H1 (cell line): ENCODE results near the gene CCK. TPM values are rescaled to one million over a fixed set of nuclear protein-coding genes. Genes with fewer than 3 reads are reported as not detected.

Experiments used
- CTCF ChIA-PET: fragments of 300-600 bp; sonication (Branson Sonifier 250); formaldehyde crosslinking; loops from one replicate; lab custom pipeline; 2021; ENCODE audit not compliant: partially characterized antibody; lab: Charles Lee
- POLR2A ChIA-PET: fragments of 300-600 bp; sonication (Branson Sonifier 250); formaldehyde crosslinking; loops from one replicate; lab custom pipeline; 2021; ENCODE audit warnings: inconsistent platforms; ENCODE audit not compliant: partially characterized antibody; lab: Charles Lee
- DNase-seq, 2 experiments: peaks; one replicate each; pipeline versions ENCODE4 v3.0.0 to v3.0.0-alpha.2; 2010 to 2022; ENCODE audit warnings: low spot score in 2 of 2, low read depth in 1 of 2, mixed read lengths in 1 of 2
- FAIRE-seq: peaks from 2 replicates; lab custom pipeline; 2011; peaks lifted over from hg19 to GRCh38; lab: Jason Lieb, UNC
- H2AFZ ChIP-seq: 2 replicates; pipeline ENCODE4 v1.8.1; 2012; ENCODE audit warnings: low read length, inconsistent platforms
- H2AK5ac ChIP-seq: 2 replicates; pipeline ENCODE4 v1.6.1; 2013; ENCODE audit warnings: low read depth, low read length
- H2BK120ac ChIP-seq: replicated peaks from 2 replicates; pipeline ENCODE3; 2013; ENCODE audit warnings: low read depth, low read length, inconsistent platforms
- H2BK12ac ChIP-seq: 2 replicates; pipeline ENCODE4 v1.6.1; 2013; ENCODE audit warnings: low read depth, low read length
- H2BK15ac ChIP-seq: 2 replicates; pipeline ENCODE4 v1.6.1; 2013; ENCODE audit warnings: low read length
- H2BK20ac ChIP-seq: 2 replicates; pipeline ENCODE4 v1.6.1; 2013; ENCODE audit warnings: low read length
- H2BK5ac ChIP-seq: 2 replicates; pipeline ENCODE4 v1.6.1; 2013; ENCODE audit warnings: low read depth, low read length
- H3K14ac ChIP-seq: 2 replicates; pipeline ENCODE4 v1.6.1; 2013; ENCODE audit warnings: inconsistent platforms; ENCODE audit not compliant: insufficient read length
- H3K18ac ChIP-seq: 2 replicates; pipeline ENCODE4 v1.6.1; 2013; ENCODE audit warnings: low read length; ENCODE audit errors: extremely low read depth
- H3K23ac ChIP-seq: 2 replicates; pipeline ENCODE4 v1.6.1; 2013; ENCODE audit warnings: inconsistent platforms; ENCODE audit not compliant: insufficient read length
- H3K23me2 ChIP-seq: 2 replicates; pipeline ENCODE4 v1.6.1; 2013; ENCODE audit warnings: low read depth, low read length
- H3K27ac ChIP-seq: 2 replicates; pipeline ENCODE4 v1.6.1; 2011; ENCODE audit warnings: low read depth, low read length, inconsistent platforms
- H3K27me3 ChIP-seq, 4 experiments: replicated peaks in 1 of 4; 1 replicate in 1 of 4; 2 replicates in 3 of 4; pipeline versions ENCODE4 v1.6.1 to v1.8.1; 2011 to 2013; ENCODE audit warnings: low read length in 3 of 4, mild to moderate bottlenecking in 3 of 4, inconsistent platforms in 2 of 4, mixed read lengths in 2 of 4, moderate library complexity in 1 of 4; ENCODE audit not compliant: control insufficient read depth in 3 of 4, insufficient read depth in 3 of 4; ENCODE audit errors: extremely low read depth in 1 of 4
- H3K36me3 ChIP-seq, 4 experiments: 2 replicates each; pipeline versions ENCODE4 v1.6.1 to v1.8.1; 2011 to 2013; ENCODE audit warnings: mild to moderate bottlenecking in 4 of 4, low read length in 3 of 4, moderate library complexity in 2 of 4, control low read depth in 1 of 4, inconsistent platforms in 1 of 4; ENCODE audit not compliant: insufficient read depth in 4 of 4, control insufficient read depth in 2 of 4
- H3K4ac ChIP-seq: replicated peaks from 2 replicates; pipeline ENCODE3; 2013; ENCODE audit warnings: low read length, low read depth, mixed read lengths, inconsistent platforms; ENCODE audit not compliant: insufficient read length
- H3K4me1 ChIP-seq, 4 experiments: replicated peaks in 1 of 4; 1 replicate in 1 of 4; 2 replicates in 3 of 4; pipeline versions ENCODE4 v1.6.1 to v1.8.1; 2011 to 2013; ENCODE audit warnings: low read length in 3 of 4, inconsistent platforms in 2 of 4, mixed read lengths in 1 of 4; ENCODE audit not compliant: insufficient read depth in 4 of 4, control insufficient read depth in 3 of 4
- H3K4me2 ChIP-seq, 2 experiments: 2 replicates each; pipeline versions ENCODE4 v1.6.1 to v1.8.1; 2011 to 2013; ENCODE audit warnings: low read depth in 2 of 2, low read length in 2 of 2, control low read depth in 1 of 2, inconsistent platforms in 1 of 2, mild to moderate bottlenecking in 1 of 2; ENCODE audit not compliant: insufficient read depth in 1 of 2
- H3K4me3 ChIP-seq, 4 experiments: fragments of 200-600, 300-600 bp in 1 of 4; sonication (generic), shearing (Covaris generic), sonication (Bioruptor Twin) in 1 of 4; 2 replicates each; pipeline versions ENCODE4 v1.5.1 to v1.8.1; 2011 to 2016; ENCODE audit warnings: low read length in 4 of 4, low read depth in 3 of 4, control low read depth in 2 of 4, inconsistent platforms in 2 of 4, mild to moderate bottlenecking in 2 of 4, mixed read lengths in 1 of 4, moderate library complexity in 1 of 4; ENCODE audit not compliant: insufficient read depth in 2 of 4; ENCODE audit errors: extremely low read depth in 1 of 4
- H3K56ac ChIP-seq: replicated peaks from 2 replicates; pipeline ENCODE3; 2013; ENCODE audit warnings: low read depth, mild to moderate bottlenecking, mixed read lengths, low read length, inconsistent platforms; ENCODE audit not compliant: insufficient read length
- H3K79me1 ChIP-seq: 2 replicates; pipeline ENCODE4 v1.6.1; 2013; ENCODE audit warnings: low read depth, low read length, control low read depth
- H3K79me2 ChIP-seq, 2 experiments: 2 replicates each; pipeline versions ENCODE4 v1.6.1 to v1.8.1; 2012 to 2013; ENCODE audit warnings: low read length in 2 of 2, mild to moderate bottlenecking in 2 of 2, inconsistent platforms in 1 of 2; ENCODE audit not compliant: insufficient read depth in 2 of 2, control insufficient read depth in 1 of 2
- H3K9ac ChIP-seq, 4 experiments: replicated peaks in 1 of 4; 1 replicate in 1 of 4; 2 replicates in 3 of 4; pipeline versions ENCODE4 v1.6.1 to v1.8.1; 2011 to 2013; ENCODE audit warnings: low read depth in 3 of 4, low read length in 3 of 4, control low read depth in 2 of 4, mild to moderate bottlenecking in 2 of 4, moderate library complexity in 2 of 4, inconsistent platforms in 1 of 4; ENCODE audit errors: extremely low read depth in 1 of 4
- H3K9me3 ChIP-seq, 2 experiments: 2 replicates each; pipeline versions ENCODE4 v1.6.1 to v1.8.1; 2012 to 2013; ENCODE audit warnings: mild to moderate bottlenecking in 2 of 2, moderate library complexity in 2 of 2, control low read depth in 1 of 2, inconsistent platforms in 1 of 2, low read depth in 1 of 2, low read length in 1 of 2, mixed read lengths in 1 of 2; ENCODE audit not compliant: insufficient read depth in 2 of 2
- H4K20me1 ChIP-seq, 2 experiments: replicated peaks in 1 of 2; 2 replicates each; pipeline versions ENCODE3 to v1.8.1; 2011 to 2013; ENCODE audit warnings: inconsistent platforms in 2 of 2, low read length in 2 of 2, mild to moderate bottlenecking in 1 of 2; ENCODE audit not compliant: insufficient read depth in 2 of 2, control insufficient read depth in 1 of 2
- H4K5ac ChIP-seq: 2 replicates; pipeline ENCODE4 v1.6.1; 2013; ENCODE audit warnings: low read length, low read depth, mixed read lengths, inconsistent platforms; ENCODE audit not compliant: insufficient read length
- H4K8ac ChIP-seq: 2 replicates; pipeline ENCODE4 v1.8.0; 2013; ENCODE audit warnings: mild to moderate bottlenecking, moderate library complexity, low read length, inconsistent platforms; ENCODE audit not compliant: insufficient read depth; ENCODE audit errors: extremely low read depth
- H4K91ac ChIP-seq: replicated peaks from 2 replicates; pipeline ENCODE3; 2013; ENCODE audit warnings: low read length, mixed read lengths, inconsistent platforms; ENCODE audit not compliant: insufficient read length
- CBX5 ChIP-seq: fragments of 300-800, 300-1000 bp; sonication (generic); IDR thresholded peaks from 2 replicates; pipeline ENCODE4 v1.7.1; 2016; ENCODE audit warnings: antibody characterized with exemption, low read length, low read depth
- CTBP2 ChIP-seq: IDR thresholded peaks from 2 replicates; pipeline ENCODE4 v1.7.0; 2011; ENCODE audit warnings: borderline replicate concordance, mild to moderate bottlenecking, moderate library complexity, mixed read lengths, low read length; ENCODE audit not compliant: insufficient read depth, insufficient read length
- E2F6 ChIP-seq: IDR thresholded peaks from 2 replicates; pipeline ENCODE4 v1.6.1; 2012; ENCODE audit warnings: inconsistent platforms
- GABPA ChIP-seq: IDR thresholded peaks from 2 replicates; pipeline ENCODE4 v1.6.1; 2011; ENCODE audit warnings: mild to moderate bottlenecking, low read length, moderate library complexity, borderline replicate concordance; ENCODE audit not compliant: insufficient read depth
- JUN ChIP-seq: IDR thresholded peaks from 2 replicates; pipeline ENCODE4 v1.6.1; 2011; ENCODE audit warnings: low read depth, mild to moderate bottlenecking, improper control_type of control experiment, low read length
- RAD21 ChIP-seq, 2 experiments: IDR thresholded peaks in 1 of 2; conservative IDR thresholded peaks in 1 of 2; 2 replicates each; pipeline ENCODE4 v1.6.1; 2011; ENCODE audit warnings: low read depth in 2 of 2, low read length in 2 of 2, improper control_type of control experiment in 1 of 2, inconsistent platforms in 1 of 2, mild to moderate bottlenecking in 1 of 2, moderate library complexity in 1 of 2
- TAF7 ChIP-seq: optimal IDR thresholded peaks from 2 replicates; pipeline ENCODE3; 2011; ENCODE audit warnings: low read depth, mild to moderate bottlenecking, inconsistent platforms, low read length, moderate library complexity, borderline replicate concordance
- TEAD4 ChIP-seq: IDR thresholded peaks from 2 replicates; pipeline ENCODE4 v1.6.1; 2012; ENCODE audit warnings: low read depth, low read length, inconsistent platforms, mixed read lengths
- YY1 ChIP-seq: IDR thresholded peaks from 2 replicates; pipeline ENCODE4 v1.6.1; 2011; ENCODE audit warnings: low read depth, mild to moderate bottlenecking, low read length
- WGBS, 2 experiments: shearing (Covaris generic) in 1 of 2; methylation state at CpG; one replicate each; pipeline versions ENCODE4 v1.1.6 to v1.1.7; 2013 to 2015; ENCODE audit warnings: low lambda C conversion rate in 2 of 2, mixed read lengths in 2 of 2, inconsistent platforms in 1 of 2, low coverage in 1 of 2, missing lambda C conversion rate in 1 of 2; ENCODE audit not compliant: insufficient replicate concordance in 2 of 2, insufficient coverage in 1 of 2, insufficient read length in 1 of 2; ENCODE audit errors: extremely low coverage in 1 of 2, missing lambda C conversion rate in 1 of 2; 5-methylcytosine and 5-hydroxymethylcytosine counted together
- polyA plus RNA-seq, 7 experiments: library from polyadenylated mRNA; depleted of rRNA in 3 of 7; stranded (reverse) in 5 of 7; unstranded in 2 of 7; fragments of >200 nt in 5 of 7; fragments of 200-250 nt in 2 of 7; gene quantifications; 1 replicate in 5 of 7; 2 replicates in 1 of 7; 4 replicates in 1 of 7; pipeline versions ENCODE4 v1.2.1 to v1.2.3, GENCODE V29; 2011 to 2013; ENCODE audit warnings: missing spikeins in 2 of 7, mixed read lengths in 2 of 7
- total RNA-seq: library from RNA; stranded (reverse); fragmentation: NEBNext Ultra II Directional; extraction: Animal tissue kit (Norgen Biotek cat#: 25700); gene quantifications from 2 replicates; pipeline ENCODE4 v1.2.1, GENCODE V29; 2021
- TF ChIP-seq, protein P1 (sequence below): IDR thresholded peaks from 2 replicates; pipeline ENCODE4 v1.6.1; 2011; ENCODE audit warnings: low read depth, mild to moderate bottlenecking, low read length; ENCODE audit not compliant: insufficient read depth

CCK gene
- total and polyA plus RNA-seq, 2 of the 8 experiments (the other 6 are each of a cell fraction or from before 2014, with no cell fraction given) = 0.99 to 2.8 TPM

GRCh38 chr3:42302924-42303634, 37.1 kb upstream of the CCK start:
- Histone ChIP-seq H3K18ac (no peak overlapping the region), H3K56ac (no peak overlapping the region), H2BK12ac (no peak overlapping the region), H2BK5ac (no peak overlapping the region), H2AK5ac (no peak overlapping the region), H4K8ac (no peak overlapping the region), H3K4me3 (no peak overlapping the region), H3K36me3 (no peaks in the 10 kb centered on the region), H3K79me1 (no peaks in the 10 kb centered on the region), H3K79me2 (no peaks in the 10 kb centered on the region), H2BK20ac (no peak overlapping the region), H3K9ac (no peak overlapping the region), H3K4ac (no peak overlapping the region), H2BK120ac (no peak overlapping the region), H2AFZ (no peak overlapping the region), H3K9me3 (no peaks in the 10 kb centered on the region), H3K23ac (no peak overlapping the region), H3K14ac (no peak overlapping the region), H3K4me1 (no peaks in the 10 kb centered on the region), H4K91ac (no peak overlapping the region), H3K27me3 (no peaks in the 10 kb centered on the region), H2BK15ac (no peak overlapping the region), H3K27ac (no peak overlapping the region), H4K5ac (no peak overlapping the region), H4K20me1 (no peaks in the 10 kb centered on the region), H3K23me2 (no peaks in the 10 kb centered on the region), H3K4me2 (no peak overlapping the region)
- 77% methylated on average over 3 of the region's 3 CpGs; no CpG with 5 or more reads in 1 of the 2 experiments for WGBS, 2 experiments
- no peak for FAIRE-seq
- no peak for DNase-seq
- ChIA-PET CTCF (interaction anchor here (1.5 to 2.2 kb wide), 2 partner anchors 55 to 140 kb away, joined by 3 to 10 read pairs; no protein-coding TSS in a partner anchor), POLR2A (interaction anchor here (0.5 kb wide), 1 partner anchor 1846 kb away, joined by 3 read pairs; the partner anchor contains the start of gene RPL14)
- TF ChIP-seq CBX5 (no peak), E2F6 (no peak), YY1 (no peak), GABPA (no peak), JUN (no peak), TAF7 (no peak), TEAD4 (no peak), CTBP2 (no peak), RAD21 (IDR thresholded peaks at IDR 0.05 in 1 of 2, conservative IDR thresholded peaks at IDR 0.05 in 1 of 2; ENCODE audit: low read depth in 2 of 2, low read length in 2 of 2) (no peak)
- TF ChIP-seq, protein P1, sequence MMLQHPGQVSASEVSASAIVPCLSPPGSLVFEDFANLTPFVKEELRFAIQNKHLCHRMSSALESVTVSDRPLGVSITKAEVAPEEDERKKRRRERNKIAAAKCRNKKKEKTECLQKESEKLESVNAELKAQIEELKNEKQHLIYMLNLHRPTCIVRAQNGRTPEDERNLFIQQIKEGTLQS = no peak
